DND-41 (cell line): ENCODE data around the gene CLDN24.

Experiments
- ATAC-seq: fragments of 200-7000 bp; cut with Tn5 transposase; 3 replicates; pipeline ENCODE4 v1.9.1; 2021; ENCODE audit warnings: low read depth; ENCODE audit not compliant: insufficient read depth
- DNase-seq: peaks from one replicate; pipeline ENCODE4 v3.0.0-alpha.2; 2020
- H2AFZ ChIP-seq: 2 replicates; pipeline ENCODE4 v1.6.0; 2012; ENCODE audit warnings: low read depth, low read length
- H3K27ac ChIP-seq: 2 replicates; pipeline ENCODE4 v1.5.1; 2012; ENCODE audit warnings: low read length, inconsistent platforms
- H3K27me3 ChIP-seq: fragments of 200-600 bp; sonication (generic); 2 replicates; pipeline ENCODE4 v1.6.0; 2012; ENCODE audit warnings: low read length, mild to moderate bottlenecking, inconsistent platforms; ENCODE audit not compliant: insufficient read depth, poor library complexity
- H3K36me3 ChIP-seq: 2 replicates; pipeline ENCODE4 v1.5.1; 2012; ENCODE audit warnings: low read length, inconsistent platforms; ENCODE audit not compliant: insufficient read depth
- H3K4me1 ChIP-seq: 2 replicates; pipeline ENCODE4 v1.5.1; 2012; ENCODE audit warnings: mild to moderate bottlenecking, low read length; ENCODE audit not compliant: insufficient read depth
- H3K4me2 ChIP-seq: 2 replicates; pipeline ENCODE4 v1.6.0; 2012; ENCODE audit warnings: mild to moderate bottlenecking, moderate library complexity, low read length, inconsistent platforms; ENCODE audit not compliant: insufficient read depth
- H3K4me3 ChIP-seq, 2 experiments: fragments of 200-600 bp in 1 of 2; shearing (Covaris generic) in 1 of 2; 2 replicates each; pipeline ENCODE4 v1.5.1; 2012 to 2016; ENCODE audit warnings: inconsistent platforms in 2 of 2, low read length in 2 of 2, mild to moderate bottlenecking in 2 of 2, low read depth in 1 of 2, moderate library complexity in 1 of 2
- H3K79me2 ChIP-seq: 2 replicates; pipeline ENCODE4 v1.6.0; 2012; ENCODE audit warnings: low read length, inconsistent platforms; ENCODE audit not compliant: insufficient read depth
- H3K9ac ChIP-seq: 2 replicates; pipeline ENCODE4 v1.6.0; 2012; ENCODE audit warnings: low read depth, mild to moderate bottlenecking, inconsistent platforms, low read length, moderate library complexity
- H3K9me3 ChIP-seq: 2 replicates; pipeline ENCODE4 v1.5.1; 2012; ENCODE audit warnings: low read length, moderate library complexity, mild to moderate bottlenecking, inconsistent platforms; ENCODE audit not compliant: insufficient read depth, severe bottlenecking
- H4K20me1 ChIP-seq: 2 replicates; pipeline ENCODE4 v1.6.0; 2012; ENCODE audit warnings: low read length; ENCODE audit not compliant: insufficient read depth
- CTCF ChIP-seq: IDR thresholded peaks from 2 replicates; pipeline ENCODE4 v1.5.1; 2012; ENCODE audit warnings: borderline replicate concordance, low read length, moderate library complexity, mild to moderate bottlenecking; ENCODE audit not compliant: poor library complexity, severe bottlenecking; ENCODE audit errors: extremely low read depth
- EZH2 ChIP-seq: IDR thresholded peaks from 3 replicates; pipeline ENCODE4 v1.6.1; 2012; ENCODE audit warnings: borderline replicate concordance, low read depth, mild to moderate bottlenecking, moderate library complexity, low read length, inconsistent platforms; ENCODE audit not compliant: severe bottlenecking

CLDN24 gene

DNA sequence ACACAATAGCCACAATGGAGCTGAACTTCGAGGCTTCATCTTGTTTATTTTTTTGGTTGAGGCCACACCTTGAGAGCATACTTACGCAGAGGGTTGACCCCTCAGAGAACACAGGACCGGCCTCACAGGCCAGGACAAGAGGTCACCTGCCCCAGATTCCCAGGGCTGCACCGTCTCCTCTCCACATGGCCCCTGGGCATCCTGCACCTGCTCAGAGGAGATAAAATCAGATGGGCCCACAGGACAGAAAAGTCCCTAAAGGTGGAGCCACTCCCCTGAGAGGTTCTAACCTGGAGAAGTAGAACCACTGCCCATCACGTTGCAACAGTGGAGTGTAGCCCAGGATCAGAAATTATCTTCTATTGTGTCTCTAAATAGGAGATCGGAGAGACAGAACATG is 1.1 kb upstream of the CLDN24 start:
- Histone ChIP-seq H3K4me1 (no peaks in the 10 kb centered on the region), H3K9me3 (no peaks in the 10 kb centered on the region), H3K27ac (no peak overlapping the region), H3K79me2 (no peaks in the 10 kb centered on the region), H4K20me1 (no peaks in the 10 kb centered on the region), H3K4me2 (no peak overlapping the region), H3K36me3 (no peaks in the 10 kb centered on the region), H3K27me3 (no peaks in the 10 kb centered on the region), H2AFZ (no peak overlapping the region), H3K9ac (no peak overlapping the region), H3K4me3 (no peak overlapping the region)
- DNase-seq (no peak), ATAC-seq (no peak)
- no peak for TF ChIP-seq EZH2
- no peak for TF ChIP-seq CTCF

GRCh38 chr4:183321516-183321915 is 710 bp downstream of the CLDN24 start:
- TF ChIP-seq CTCF (no peak), EZH2 (no peak)
- H3K9me3 ChIP-seq = no peaks in the 10 kb centered on the region
- no peak overlapping the region for H3K9ac ChIP-seq
- DNase-seq (no peak), ATAC-seq (no peak)
- H3K27ac ChIP-seq = no peak overlapping the region
- H3K4me1 ChIP-seq = no peaks in the 10 kb centered on the region
- no peaks in the 10 kb centered on the region for H3K79me2 ChIP-seq
- H2AFZ ChIP-seq = no peak overlapping the region
- H4K20me1 ChIP-seq = no peaks in the 10 kb centered on the region
- H3K27me3 ChIP-seq = no peaks in the 10 kb centered on the region
- no peak overlapping the region for H3K4me2 ChIP-seq
- H3K36me3 ChIP-seq = no peaks in the 10 kb centered on the region
- no peak overlapping the region for H3K4me3 ChIP-seq

DNA sequence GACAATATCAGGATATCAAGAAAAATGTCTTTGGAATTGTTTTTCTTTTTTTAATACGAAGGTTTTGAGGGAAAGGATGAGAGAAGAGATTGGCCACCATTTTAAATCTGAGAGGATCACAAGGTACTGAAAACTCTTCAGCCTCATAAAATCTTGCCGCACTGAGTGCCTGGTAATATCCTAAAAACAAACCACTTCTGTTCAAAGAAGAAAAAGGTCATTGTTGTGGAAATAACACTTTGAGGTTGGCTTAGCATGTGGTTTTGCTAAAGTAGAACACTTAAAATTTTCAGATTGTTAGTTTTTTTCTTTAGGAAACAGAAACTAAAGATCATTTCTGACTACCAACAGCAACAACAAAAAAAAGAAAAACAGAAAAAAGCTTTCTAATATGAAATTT is 1.1 kb downstream of the CLDN24 start:
- TF ChIP-seq EZH2 (no peak), CTCF (no peak)
- no peak for DNase-seq
- ATAC-seq = no peak

More for the DNA sequence above, 1.1 kb downstream of the CLDN24 start:
- H3K4me2 ChIP-seq = no peak overlapping the region
- H3K27ac ChIP-seq = no peak overlapping the region
- H3K4me3 ChIP-seq = no peak overlapping the region
- H3K36me3 ChIP-seq = no peaks in the 10 kb centered on the region
- H4K20me1 ChIP-seq = no peaks in the 10 kb centered on the region
- no peaks in the 10 kb centered on the region for H3K79me2 ChIP-seq
- H3K27me3 ChIP-seq = peaks cover 3% of the 10 kb centered on the region
- H2AFZ ChIP-seq = no peak overlapping the region
- no peaks in the 10 kb centered on the region for H3K9me3 ChIP-seq
- no peaks in the 10 kb centered on the region for H3K4me1 ChIP-seq
- H3K9ac ChIP-seq = no peak overlapping the region
